ENCODE results near the gene GPR61. TPM values are rescaled to one million over a fixed set of nuclear protein-coding genes. Genes with fewer than 3 reads are reported as not detected.

Gene GPR61
- total and polyA plus RNA-seq, 9 of the 15 experiments (the other 6 are each of a cell fraction or from before 2014, with no cell fraction given), result 0.04 to 1.1 (median 0.25) TPM; not detected in 4

DNA sequence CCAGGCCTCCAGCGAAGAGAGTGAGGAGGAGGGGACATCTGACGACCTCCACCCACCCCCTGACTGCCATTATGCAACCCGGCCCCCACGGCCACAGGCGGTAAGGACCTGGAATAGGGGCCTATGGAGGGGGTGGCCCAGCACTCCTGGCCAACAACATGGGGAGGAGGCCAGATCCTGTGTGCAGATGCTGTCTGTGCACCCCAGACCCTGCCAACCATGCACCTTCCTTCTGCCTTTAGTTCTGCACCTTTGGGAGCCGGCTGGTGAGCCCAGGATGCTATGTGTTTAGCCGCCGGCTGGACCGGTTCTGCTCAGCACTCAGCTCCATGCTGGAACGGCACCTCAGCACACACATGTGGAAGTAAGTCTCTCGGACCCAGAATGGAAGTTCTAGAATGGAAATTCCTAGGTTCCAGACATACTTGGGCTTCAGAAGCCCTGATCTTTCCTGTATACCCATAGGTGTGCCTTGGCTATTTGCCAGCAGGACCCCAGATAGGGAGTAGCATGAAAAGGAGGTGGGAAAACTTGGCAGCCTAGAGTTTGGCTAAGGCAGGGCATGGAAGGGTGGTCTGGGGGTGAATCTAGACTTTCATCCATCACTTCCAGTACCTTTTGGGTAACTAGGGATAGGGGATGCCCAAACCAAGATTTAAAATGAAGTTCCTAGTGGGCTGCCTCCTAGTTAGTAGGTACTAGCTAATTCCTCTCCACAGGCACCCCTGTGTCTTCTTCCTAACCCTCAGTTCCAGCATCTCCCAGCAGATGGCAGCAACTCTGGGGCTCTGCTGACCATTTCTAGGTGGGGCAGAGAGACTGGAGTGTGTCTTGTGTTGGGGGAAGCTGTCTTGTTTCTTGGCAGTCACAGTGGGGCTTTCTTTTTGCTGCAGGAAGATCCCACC lies 49.4 kb upstream of the GPR61 start:
- DNase-seq (ENCODE audit: extremely low read depth in 1 of 4, low spot score in 3 of 4) (peak; percentile 67 to 79 (median 70)), ATAC-seq (peak; percentile 67), FAIRE-seq (peak; percentile 89)
- POLR2A ChIA-PET, result interaction anchor here (0.6 to 1.9 kb wide), 9 partner anchors 22 to 760 kb away, joined by 3 to 17 read pairs (median 3); partner anchors contain the start of gene GNAI3
- no TSS peak for BruUV-seq (replicated peaks)
- H3K36me3 ChIP-seq (ENCODE audit: control insufficient read depth, insufficient read depth, low read length), result peaks cover 56% of the 10 kb centered on the region; the same call in 2 of the 3 replicates
- H3K4me2 ChIP-seq (ENCODE audit: insufficient read depth, low read length), result no peak overlapping the region
- WGBS (ENCODE audit: insufficient coverage, low coverage, missing lambda C conversion rate), result 56% methylated on average over 11 of the region's 11 CpGs
- in situ Hi-C loops (cut with MboI), result no loop called here
- CTCF ChIA-PET (ENCODE audit: low intra/inter-chr PET ratio), result interaction anchor here (0.6 to 6.9 kb wide), 3 partner anchors 42 to 88 kb away, joined by 3 to 131 read pairs (median 3); no protein-coding TSS in a partner anchor
- peaks cover 5% of the 10 kb centered on the region; the same call in 1 of the 3 replicates for H3K79me2 ChIP-seq (ENCODE audit: control insufficient read depth, insufficient read depth, low read length)
- no peaks in the 10 kb centered on the region for H3K9me3 ChIP-seq (replicated peaks; ENCODE audit: control insufficient read depth, insufficient read depth, low read depth, low read length)
- no peaks in the 10 kb centered on the region for H3K27me3 ChIP-seq (ENCODE audit: control insufficient read depth in 2 of 2, insufficient read depth in 2 of 2, low read length in 2 of 2)
- H3K27ac ChIP-seq (ENCODE audit: extremely low read depth, low read depth, low read length), result no peak overlapping the region
- no peaks in the 10 kb centered on the region for H3K9me1 ChIP-seq (ENCODE audit: control insufficient read depth, insufficient read depth, low read length)
- 0 out of 4 replicates have a peak overlapping the region, but pooled peaks of 1 of the 2 experiments have one; percentile 0 for H3K9ac ChIP-seq (ENCODE audit: insufficient read depth in 1 of 2, low read depth in 2 of 2, low read length in 2 of 2)
- intact Hi-C loops (cut with micrococcal nuclease), result loop anchor here (1.0 to 5.0 kb wide), 2 partner anchors 42 to 213 kb away; no protein-coding TSS in a partner anchor
- H3K4me1 ChIP-seq (replicated peaks in 1 of 2; ENCODE audit: control insufficient read depth in 2 of 2, insufficient read depth in 2 of 2, low read length in 2 of 2), result peaks cover 13 to 23% of the 10 kb centered on the region in 2 experiments; a peak in 4 of 5 replicates
- H4K20me1 ChIP-seq (replicated peaks; ENCODE audit: control insufficient read depth, insufficient read depth, low read length), result no peaks in the 10 kb centered on the region
- H2AFZ ChIP-seq (ENCODE audit: low read depth, low read length), result no peak overlapping the region
- H3K4me3 ChIP-seq, result no peak overlapping the region
- TF ChIP-seq RAD21 (CRISPR knock-in tag; conservative IDR thresholded peaks at IDR 0.05 in 1 of 2, IDR thresholded peaks at IDR 0.05 in 1 of 2) (peak; percentile 70 to 74), ZBTB7A (IDR thresholded peaks at IDR 0.05; ENCODE audit: borderline replicate concordance, control insufficient read depth, low read depth, low read length) (0 out of 2 replicates have a peak, but pooled peaks have one; percentile 22), ZNF512 (tag; IDR thresholded peaks at IDR 0.05) (no peak), POLR2G (IDR thresholded peaks at IDR 0.05; ENCODE audit: low read depth, low read length) (no peak), GATA2 (CRISPR knock-in tag; IDR thresholded peaks at IDR 0.05) (no peak), NFIC (IDR thresholded peaks at IDR 0.05) (peak; percentile 73), CC2D1A (IDR thresholded peaks at IDR 0.05) (no peak), MBD2 (IDR thresholded peaks at IDR 0.05; ENCODE audit: borderline replicate concordance, low read depth) (no peak), GATAD2B (IDR thresholded peaks at IDR 0.05; ENCODE audit: borderline replicate concordance) (no peak), NR2F6 (CRISPR knock-in tag; IDR thresholded peaks at IDR 0.05) (no peak), SMC3 (conservative IDR thresholded peaks at IDR 0.05; ENCODE audit: insufficient read depth, low read depth, low read length) (peak; percentile 83), MAFF (IDR thresholded peaks at IDR 0.05; ENCODE audit: low read length) (no peak)
- TF ChIP-seq, protein P1, sequence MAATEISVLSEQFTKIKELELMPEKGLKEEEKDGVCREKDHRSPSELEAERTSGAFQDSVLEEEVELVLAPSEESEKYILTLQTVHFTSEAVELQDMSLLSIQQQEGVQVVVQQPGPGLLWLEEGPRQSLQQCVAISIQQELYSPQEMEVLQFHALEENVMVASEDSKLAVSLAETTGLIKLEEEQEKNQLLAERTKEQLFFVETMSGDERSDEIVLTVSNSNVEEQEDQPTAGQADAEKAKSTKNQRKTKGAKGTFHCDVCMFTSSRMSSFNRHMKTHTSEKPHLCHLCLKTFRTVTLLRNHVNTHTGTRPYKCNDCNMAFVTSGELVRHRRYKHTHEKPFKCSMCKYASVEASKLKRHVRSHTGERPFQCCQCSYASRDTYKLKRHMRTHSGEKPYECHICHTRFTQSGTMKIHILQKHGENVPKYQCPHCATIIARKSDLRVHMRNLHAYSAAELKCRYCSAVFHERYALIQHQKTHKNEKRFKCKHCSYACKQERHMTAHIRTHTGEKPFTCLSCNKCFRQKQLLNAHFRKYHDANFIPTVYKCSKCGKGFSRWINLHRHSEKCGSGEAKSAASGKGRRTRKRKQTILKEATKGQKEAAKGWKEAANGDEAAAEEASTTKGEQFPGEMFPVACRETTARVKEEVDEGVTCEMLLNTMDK (IDR thresholded peaks at IDR 0.05; ENCODE audit: borderline replicate concordance, insufficient read depth, low read depth, low read length, poor library complexity, severe bottlenecking), result peak; percentile 45

Measured in K562 (cell line).